ENCODE results near the gene TTC12.

The TTC12 gene

DNA sequence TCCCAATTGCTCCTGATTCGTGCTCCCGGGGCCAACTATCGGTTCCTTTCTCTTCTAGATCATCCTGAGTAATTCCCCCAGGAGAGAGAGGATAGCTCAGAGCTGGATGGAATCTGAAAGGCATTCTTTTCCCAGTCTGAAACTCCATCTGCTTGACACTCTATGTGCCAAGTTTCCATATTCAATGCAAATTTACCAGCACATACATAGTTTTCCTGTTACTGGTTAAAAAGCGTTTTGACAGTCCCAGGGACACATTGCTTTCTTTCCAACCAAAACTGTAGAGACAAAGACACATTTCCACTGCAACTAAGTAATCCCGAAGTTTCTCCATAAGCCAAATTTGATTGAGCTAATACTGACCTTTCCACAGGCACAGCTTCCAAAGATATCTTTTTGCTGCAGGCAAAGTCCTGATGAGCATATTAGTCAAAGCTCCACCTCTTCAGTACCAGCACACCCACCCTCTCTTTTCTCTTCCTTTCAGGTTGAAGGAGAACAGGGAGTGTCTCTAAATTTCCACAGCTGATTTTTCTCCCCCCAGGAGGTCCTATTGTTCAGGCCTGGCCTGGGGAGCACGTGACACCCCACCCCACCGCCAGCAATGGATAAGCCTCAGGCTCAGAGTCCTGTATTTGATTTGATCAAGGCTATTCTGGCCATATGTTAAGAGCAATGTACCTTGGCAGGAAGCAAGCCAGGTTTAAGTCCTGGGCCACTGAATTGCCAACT is 63.5 kb downstream of the TTC12 start:
- no peak for DNase-seq

- DNase-seq = no peak
Observed at GRCh38 chr11:113378692-113379091, 64.3 kb downstream of the TTC12 start.

DNA sequence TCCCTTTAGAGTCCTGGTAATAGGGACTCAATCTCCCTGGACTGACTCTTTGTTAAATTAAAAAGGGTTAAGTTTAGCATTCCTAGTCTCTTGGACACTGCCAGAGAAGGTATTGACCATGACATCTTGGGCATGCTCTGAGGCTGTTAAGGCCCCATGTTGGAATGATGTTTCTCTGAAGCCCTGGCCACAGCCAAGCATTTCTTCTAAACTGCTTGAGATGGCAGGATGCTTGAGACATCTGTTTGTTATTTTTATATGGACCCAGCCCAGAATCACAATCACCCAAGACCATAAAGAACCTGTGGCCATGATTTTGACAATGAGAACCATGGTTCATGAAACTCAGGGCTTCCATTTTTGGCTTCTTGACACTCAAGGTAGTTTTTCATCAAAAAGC is 67.7 kb downstream of the TTC12 start:
- no peak for DNase-seq

GRCh38 chr11:113384551-113384950 is 70.2 kb downstream of the TTC12 start:
- DNase-seq = no peak

GRCh38 chr11:113385749-113386148 is 71.4 kb downstream of the TTC12 start:
- DNase-seq = no peak

DNA sequence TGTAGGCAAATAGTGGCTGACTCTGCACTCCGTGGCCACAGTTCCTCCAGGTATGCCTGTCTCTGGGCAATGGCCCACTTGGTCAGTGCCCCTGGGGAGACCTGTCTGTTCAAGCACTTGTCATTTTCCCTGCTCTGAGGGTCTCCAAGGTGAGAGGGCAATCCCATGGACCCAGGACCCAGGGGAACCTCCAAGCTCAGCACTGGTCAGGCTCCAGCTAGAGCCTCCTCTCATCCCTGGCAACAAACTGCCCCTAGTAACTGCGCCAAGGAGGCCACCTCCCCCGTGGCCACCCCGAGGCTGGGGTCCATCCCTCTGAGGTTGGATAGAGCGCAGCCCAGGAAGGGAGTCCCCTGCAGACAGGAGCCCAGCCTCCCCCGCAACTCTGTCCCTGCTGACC is 72.5 kb downstream of the TTC12 start:
- no peak for DNase-seq

DNA sequence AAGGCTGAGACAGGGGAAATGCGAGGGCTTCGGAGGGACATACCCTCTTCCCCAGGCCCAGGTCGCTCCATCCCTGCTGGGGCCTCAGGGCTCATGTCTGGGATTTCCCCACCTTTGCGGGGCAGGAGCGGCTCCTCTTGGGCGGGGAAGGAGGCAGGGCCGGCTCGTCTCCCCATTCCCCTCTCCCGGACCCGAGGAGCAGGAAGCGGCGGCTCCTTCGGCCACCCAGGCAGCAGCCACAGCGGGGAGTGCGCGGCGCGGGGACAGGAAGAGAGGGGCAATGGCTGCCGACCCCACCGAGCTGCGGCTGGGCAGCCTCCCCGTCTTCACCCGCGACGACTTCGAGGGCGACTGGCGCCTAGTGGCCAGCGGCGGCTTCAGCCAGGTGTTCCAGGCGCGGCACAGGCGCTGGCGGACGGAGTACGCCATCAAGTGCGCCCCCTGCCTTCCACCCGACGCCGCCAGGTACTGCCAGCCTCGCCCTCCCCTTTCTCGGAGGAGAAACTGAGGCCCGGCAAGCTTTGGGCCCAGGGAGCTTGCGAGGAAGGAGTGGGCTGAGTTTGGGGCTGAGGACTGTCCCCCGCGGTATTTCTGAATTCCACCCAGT is 73.3 kb downstream of the TTC12 start, which contains the start of gene ANKK1:
TSS of gene ANKK1 (plus strand) at position 175 of the 607 bp plus-strand sequence. CDS start at position 281, 106 bp downstream.
- no peak for DNase-seq

DNA sequence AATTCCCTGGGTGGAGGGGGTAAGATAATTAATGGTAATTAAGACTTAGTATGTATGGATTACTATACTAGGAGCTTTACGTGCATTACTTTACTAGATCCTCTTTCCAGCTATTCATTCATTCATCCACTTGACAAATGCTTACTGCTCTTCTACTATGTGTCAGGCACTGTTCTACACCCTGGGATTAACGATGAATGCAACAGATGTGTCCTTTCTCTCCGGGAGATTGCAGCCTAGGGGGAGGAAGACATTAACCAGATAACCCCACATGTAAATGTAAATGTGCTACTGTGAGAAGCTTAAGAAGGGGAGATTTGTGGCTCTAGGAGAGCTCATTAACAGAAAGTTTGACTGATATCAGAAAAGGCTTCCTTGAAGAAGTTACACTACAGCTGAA is 74.9 kb downstream of the TTC12 start:
- no peak for DNase-seq

DNA sequence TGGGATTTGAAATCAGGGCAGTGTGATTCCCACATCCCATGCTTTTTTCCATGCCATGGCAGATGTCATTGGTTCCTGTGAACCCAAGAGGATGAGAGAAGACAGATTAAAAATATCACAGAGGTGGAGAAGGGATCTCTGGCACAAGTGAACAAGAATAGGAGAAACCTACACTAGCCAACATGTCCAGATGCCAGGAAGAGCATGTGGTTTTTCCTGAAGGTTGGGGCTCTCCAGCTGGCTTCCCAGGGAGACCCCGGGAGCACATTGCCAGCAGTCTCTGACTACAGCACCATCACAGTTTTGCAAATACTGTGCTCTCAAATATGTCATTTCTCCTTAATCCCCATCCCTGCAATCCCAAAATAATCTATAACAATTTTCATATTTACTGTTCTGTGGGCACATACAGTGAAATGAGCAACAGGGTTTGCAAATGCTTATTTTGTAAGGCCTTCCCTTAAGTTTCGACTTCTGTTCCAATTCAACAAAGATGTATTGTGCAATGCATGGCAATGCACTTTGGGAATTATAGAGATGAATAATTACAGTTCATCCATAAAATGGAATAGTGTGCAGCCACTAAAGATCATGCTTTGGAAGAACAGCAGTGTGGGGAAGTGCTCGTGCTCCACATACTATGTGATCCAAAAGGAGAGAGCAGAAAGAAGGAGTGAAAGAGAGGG is 78.0 kb downstream of the TTC12 start:
- DNase-seq = no peak

- no peak for DNase-seq
Observed at GRCh38 chr11:113393501-113393985, 79.2 kb downstream of the TTC12 start.

- DNase-seq = no peak
Observed at GRCh38 chr11:113394919-113395318, 80.5 kb downstream of the TTC12 start.

DNA sequence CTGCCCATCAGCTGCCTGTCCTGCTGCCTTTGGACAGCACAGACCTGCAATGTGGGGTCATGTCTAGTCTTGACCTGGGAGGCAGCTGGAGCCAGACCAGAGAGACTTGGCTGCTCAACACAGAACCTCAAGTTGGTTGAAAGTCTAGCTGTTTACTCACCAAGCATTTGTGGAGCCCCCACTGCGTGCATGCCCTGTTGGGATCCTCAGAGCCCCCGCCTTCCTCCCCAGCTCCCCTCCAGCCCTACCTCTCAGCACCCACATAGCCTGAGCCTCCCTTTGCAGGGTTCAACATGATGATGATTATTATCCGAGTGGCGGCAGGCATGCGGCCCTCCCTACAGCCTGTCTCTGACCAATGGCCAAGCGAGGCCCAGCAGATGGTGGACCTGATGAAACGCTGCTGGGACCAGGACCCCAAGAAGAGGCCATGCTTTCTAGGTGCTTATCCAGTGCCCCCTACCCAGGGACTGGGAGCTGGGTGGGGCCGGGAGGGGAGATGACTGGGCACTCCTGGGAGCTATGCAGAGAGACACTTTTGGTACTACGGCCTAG is 81.5 kb downstream of the TTC12 start:
- no peak for DNase-seq

GRCh38 chr11:113396690-113397089 is 82.3 kb downstream of the TTC12 start:
- DNase-seq = no peak

DNA sequence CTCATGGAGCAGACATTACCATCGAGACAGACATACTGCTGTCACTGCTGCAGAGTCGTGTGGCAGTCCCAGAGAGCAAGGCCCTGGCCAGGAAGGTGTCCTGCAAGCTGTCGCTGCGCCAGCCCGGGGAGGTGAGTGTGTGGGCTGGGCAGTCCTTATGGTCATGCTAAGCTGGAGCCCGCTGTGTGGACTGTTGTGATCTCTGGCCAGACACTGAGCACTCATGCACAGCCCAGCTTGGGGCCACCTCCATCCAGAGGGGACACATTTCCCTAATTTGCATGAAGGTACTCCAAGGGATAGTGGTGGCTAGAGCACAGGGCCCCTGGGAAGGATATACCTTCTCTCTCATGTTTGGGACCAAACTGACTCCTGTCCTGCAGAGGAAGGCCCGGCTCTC is 82.8 kb downstream of the TTC12 start:
- DNase-seq = no peak

DNA sequence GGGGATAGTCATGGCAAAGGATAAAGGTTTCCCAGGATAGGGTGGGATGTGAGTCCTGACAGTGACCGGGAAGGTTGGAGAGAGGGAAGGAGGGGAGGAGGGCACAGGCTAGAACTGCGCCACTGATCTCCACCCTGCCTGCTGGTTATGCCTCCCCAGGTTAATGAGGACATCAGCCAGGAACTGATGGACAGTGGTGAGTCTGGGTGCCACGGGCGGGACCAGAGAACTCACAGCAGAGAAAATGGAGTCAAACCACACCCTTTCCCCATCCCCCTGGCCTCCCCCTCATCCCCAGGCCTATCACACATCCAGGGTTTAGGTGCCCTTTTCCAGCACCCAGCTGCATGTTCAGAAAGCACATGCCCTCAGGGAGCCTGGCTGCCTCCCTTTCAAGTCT is 83.4 kb downstream of the TTC12 start:
- DNase-seq = no peak

DNA sequence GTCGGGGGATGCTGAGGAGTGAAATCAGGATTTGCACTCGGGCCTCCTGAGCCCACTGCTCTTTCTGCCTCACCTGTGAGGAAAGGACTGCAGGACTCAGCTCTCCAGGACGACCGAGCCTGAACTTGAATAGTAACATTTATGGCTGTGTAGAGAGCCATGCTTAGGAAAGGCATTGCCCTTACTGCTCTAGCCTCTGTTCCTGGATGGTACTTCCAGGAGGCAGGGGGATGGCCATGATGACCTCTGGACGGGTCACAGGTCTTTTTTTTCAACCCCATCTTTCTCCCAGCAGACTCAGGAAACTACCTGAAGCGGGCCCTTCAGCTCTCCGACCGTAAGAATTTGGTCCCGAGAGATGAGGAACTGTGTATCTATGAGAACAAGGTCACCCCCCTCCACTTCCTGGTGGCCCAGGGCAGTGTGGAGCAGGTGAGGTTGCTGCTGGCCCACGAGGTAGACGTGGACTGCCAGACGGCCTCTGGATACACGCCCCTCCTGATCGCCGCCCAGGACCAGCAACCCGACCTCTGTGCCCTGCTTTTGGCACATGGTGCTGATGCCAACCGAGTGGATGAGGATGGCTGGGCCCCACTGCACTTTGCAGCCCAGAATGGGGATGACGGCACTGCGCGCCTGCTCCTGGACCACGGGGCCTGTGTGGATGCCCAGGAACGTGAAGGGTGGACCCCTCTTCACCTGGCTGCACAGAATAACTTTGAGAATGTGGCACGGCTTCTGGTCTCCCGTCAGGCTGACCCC is 84.5 kb downstream of the TTC12 start:
- no peak for DNase-seq

GRCh38 chr11:113400631-113401230 is 86.3 kb downstream of the TTC12 start:
- no peak for DNase-seq

GRCh38 chr11:113401718-113402117 is 87.3 kb downstream of the TTC12 start:
- no peak for DNase-seq

GRCh38 chr11:113404859-113405430 is 90.6 kb downstream of the TTC12 start:
- no peak for DNase-seq

GRCh38 chr11:113405724-113406478 is 91.5 kb downstream of the TTC12 start:
- DNase-seq = no peak

DNA sequence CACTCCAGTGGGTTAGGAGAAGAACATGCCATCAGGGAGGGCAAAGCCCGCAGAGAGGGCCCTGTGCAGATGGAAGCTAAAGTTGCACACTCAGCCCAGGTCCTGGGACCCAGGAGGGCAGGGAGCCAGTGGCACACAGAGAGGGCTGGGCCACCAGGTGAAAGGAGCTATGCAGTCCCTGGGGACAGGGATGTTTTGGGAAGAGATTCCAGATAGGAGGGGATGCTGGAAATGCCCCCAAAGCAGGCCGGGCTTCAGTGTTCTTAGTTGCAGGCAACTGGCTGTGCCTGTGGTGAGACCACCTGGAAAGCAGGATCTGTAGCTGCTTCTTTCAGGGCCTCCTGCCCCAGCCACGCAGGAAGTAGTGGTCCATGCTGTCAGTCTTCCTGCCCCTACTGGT is 92.8 kb downstream of the TTC12 start:
- DNase-seq = no peak

Data from activated gamma-delta T cell treated with Interleukin-2 at 50 U/mL for 16 hours (primary cell).